AG09319 (cell line): Measurements from ENCODE around the gene MYO18A.

Source experiments
- DNase-seq: peaks from one replicate; pipeline ENCODE4 v3.0.0-alpha.2; 2010; ENCODE audit warnings: low read depth; ENCODE audit errors: extremely low read depth
- TF ChIP-seq, protein P1 (sequence below): IDR thresholded peaks from 2 replicates; pipeline ENCODE4 v1.5.1; 2011; ENCODE audit warnings: low read depth, mild to moderate bottlenecking, inconsistent platforms, low read length, moderate library complexity

MYO18A gene

DNA sequence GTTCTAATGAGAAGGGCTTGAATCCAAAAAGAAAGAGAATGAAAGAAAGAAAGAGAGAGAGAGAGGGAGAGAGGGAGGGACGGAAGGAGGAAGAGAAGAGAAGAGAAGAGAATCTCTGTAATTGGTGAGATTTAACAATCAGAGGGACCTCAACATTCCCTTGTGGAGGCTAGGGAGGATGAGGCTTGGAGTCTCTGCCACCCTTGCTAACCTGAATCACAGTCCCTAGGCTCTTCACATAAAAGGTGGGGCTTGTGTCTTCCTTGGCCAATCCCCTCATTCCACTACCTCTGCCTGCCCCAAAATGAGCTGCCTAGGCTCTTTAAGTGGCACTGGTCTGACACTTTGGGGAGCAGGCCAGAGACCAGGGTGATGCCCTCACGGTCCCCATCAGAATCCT, 107.2 kb downstream of the MYO18A start:
- no peak for DNase-seq
- TF ChIP-seq, protein P1, sequence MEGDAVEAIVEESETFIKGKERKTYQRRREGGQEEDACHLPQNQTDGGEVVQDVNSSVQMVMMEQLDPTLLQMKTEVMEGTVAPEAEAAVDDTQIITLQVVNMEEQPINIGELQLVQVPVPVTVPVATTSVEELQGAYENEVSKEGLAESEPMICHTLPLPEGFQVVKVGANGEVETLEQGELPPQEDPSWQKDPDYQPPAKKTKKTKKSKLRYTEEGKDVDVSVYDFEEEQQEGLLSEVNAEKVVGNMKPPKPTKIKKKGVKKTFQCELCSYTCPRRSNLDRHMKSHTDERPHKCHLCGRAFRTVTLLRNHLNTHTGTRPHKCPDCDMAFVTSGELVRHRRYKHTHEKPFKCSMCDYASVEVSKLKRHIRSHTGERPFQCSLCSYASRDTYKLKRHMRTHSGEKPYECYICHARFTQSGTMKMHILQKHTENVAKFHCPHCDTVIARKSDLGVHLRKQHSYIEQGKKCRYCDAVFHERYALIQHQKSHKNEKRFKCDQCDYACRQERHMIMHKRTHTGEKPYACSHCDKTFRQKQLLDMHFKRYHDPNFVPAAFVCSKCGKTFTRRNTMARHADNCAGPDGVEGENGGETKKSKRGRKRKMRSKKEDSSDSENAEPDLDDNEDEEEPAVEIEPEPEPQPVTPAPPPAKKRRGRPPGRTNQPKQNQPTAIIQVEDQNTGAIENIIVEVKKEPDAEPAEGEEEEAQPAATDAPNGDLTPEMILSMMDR = no peak

DNA sequence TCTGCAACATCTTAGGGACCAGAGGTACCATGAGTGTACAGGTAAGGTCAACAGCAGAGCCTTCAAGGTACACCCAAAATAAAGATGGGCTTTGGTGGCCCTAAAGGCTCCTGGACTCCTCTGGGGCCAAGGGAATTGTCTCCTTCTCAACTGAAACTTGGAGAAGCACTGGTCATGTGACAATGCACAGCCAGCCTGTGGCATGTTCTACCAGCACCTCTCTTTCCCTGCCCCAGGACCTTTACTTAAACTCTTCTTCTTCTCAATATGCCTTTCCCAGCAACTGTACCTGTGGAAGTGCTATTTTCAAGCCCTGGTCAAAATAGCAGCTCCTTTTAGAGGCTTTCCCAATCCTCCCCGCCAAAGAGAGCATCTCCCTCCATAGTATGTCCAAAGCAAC, 108.9 kb downstream of the MYO18A start:
- TF ChIP-seq, protein P1 = no peak
- DNase-seq = no peak

DNA sequence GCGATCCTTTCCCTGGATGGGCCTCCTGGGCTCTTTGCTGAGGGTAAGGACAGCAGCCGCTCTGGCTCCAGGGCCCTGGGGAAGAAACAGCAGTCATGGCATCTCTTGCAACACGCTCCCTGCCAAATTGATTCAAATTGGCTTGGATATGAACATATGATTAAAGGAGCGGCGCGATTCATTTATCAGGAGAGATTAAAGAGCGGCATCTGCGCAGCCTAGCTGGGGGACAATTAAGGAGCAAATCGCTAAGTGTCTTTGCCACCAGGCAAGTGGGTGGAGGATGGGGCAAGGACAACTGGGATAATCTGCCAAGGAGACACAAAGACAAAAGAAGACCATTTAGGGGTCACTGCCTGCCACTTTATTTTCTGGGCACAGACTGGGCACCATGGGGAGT, 109.4 kb downstream of the MYO18A start:
- no peak for DNase-seq
- TF ChIP-seq, protein P1 = no peak

DNA sequence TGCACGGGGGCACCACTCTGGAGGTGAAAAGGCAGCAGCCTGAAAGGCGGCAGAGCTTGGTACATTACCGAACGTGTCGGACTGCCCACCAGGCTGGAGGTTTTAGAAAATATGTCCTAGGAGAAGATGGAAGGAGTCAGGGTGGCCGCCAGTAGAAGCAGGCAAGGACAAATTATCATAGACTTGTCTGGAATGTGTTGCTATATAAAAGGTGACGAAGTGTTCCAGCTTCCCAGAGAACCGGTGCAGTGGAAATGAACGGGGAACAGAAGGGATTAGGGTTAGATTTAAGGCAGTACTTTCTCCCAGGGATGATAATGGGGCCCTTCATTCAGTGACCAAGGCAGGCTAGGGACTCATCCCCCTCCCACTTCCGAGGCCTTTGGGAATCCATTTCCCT, 109.9 kb downstream of the MYO18A start:
- TF ChIP-seq, protein P1 = no peak

DNA sequence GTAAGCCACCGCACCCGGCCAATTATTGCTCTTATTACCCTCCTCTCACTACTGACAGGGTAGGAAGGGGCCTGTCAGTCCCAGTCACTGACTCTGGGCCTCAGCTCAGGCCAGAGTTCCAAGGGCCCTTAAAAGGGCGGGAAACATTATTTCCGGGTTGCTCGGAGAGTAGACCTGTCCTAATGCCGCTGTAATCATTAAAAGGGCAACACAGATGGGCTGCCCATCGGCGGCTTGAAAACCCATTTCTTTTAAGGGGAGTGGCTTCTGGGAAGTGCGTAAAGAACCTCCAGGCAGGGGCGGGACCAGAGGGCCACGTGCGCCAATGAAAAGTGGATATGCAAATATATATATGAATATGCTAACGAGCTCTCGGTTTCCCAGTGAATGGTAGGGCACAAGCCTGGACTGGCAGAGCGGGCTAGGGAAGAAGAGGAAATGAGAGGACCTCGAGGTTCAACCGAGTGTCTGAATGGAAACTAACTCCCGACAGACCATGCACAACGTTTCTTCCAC, 110.6 kb downstream of the MYO18A start:
- TF ChIP-seq, protein P1 = no peak
- DNase-seq = no peak

More for the DNA sequence above, 109.9 kb downstream of the MYO18A start:
- DNase-seq = no peak

DNA sequence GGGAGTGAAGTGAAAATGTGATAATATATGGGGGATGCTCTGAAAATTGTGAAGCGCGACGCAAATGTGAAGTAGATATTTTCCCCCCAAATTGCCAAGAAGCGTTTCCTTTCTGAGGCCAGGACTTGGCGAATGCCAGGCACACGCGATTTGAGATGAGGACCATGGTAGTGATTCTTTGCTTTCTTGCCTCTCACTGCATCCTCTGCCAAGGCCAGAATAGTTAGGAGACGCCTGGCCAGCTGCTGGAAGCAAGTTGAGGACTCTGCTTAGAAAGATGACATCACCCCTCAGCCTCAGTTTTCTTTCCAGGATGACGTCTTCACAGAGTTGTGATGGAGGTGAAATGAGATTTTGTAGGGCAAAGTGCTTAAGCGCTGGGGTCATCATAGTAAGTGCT, 111.4 kb downstream of the MYO18A start:
- TF ChIP-seq, protein P1 = no peak
- no peak for DNase-seq

DNA sequence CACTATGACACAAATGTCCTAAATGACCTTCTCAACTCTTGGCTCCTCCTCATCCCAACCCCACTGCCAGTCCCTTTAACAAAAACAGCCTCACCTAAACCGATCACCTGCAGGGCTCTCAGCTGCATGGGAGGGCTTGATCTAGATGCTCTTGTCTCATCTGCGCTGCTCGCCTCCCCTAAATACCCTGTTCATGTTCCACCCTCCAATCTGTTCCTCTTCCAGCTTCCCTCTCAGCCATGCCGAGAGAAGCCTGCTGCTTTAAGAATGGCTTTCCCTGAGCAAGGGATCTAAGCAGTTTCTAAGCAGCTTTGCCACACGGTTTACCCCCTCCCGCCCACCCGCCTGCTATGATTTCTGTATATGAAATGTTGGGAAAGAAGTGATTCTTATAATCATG, 113.6 kb downstream of the MYO18A start:
- TF ChIP-seq, protein P1 = no peak
- DNase-seq = no peak
